Type B pancreatic cell (in vitro differentiated cells): Measurements from ENCODE around the gene RNASE8. TPM values are rescaled to one million over a fixed set of nuclear protein-coding genes. Genes with fewer than 3 reads are reported as not detected.
A peak's percentile ranks its signal among the peaks of the same experiment; 100 is the strongest.

ENCODE experiments used
- DNase-seq: peaks from one replicate; pipeline ENCODE4 v3.0.0; 2021; ENCODE audit warnings: mixed read lengths; ENCODE audit not compliant: unreplicated experiment; ENCODE audit errors: extremely low spot score
- H3K27ac Mint-ChIP-seq: 2 replicates; pipeline ENCODE4 v1.8.0; 2021; ENCODE audit warnings: mild to moderate bottlenecking, mixed read lengths
- H3K27me3 Mint-ChIP-seq: 2 replicates; pipeline ENCODE4 v1.8.0; 2021; ENCODE audit warnings: mixed read lengths
- H3K36me3 Mint-ChIP-seq: 2 replicates; pipeline ENCODE4 v1.8.0; 2021; ENCODE audit warnings: mixed read lengths
- H3K4me1 Mint-ChIP-seq: one replicate; pipeline ENCODE4 v1.8.0; 2021; ENCODE audit warnings: mixed read lengths; ENCODE audit not compliant: unreplicated experiment
- H3K4me3 Mint-ChIP-seq: 2 replicates; pipeline ENCODE4 v1.8.0; 2021; ENCODE audit warnings: mild to moderate bottlenecking, mixed read lengths
- H3K9me3 Mint-ChIP-seq: 2 replicates; pipeline ENCODE4 v1.8.0; 2021; ENCODE audit warnings: mixed read lengths
- CTCF ChIP-seq: fragments of 200-600 bp; sonication (generic); conservative IDR thresholded peaks from 2 replicates; pipeline ENCODE4 v1.5.0; 2021; ENCODE audit warnings: antibody characterized with exemption, mild to moderate bottlenecking
- total RNA-seq: library from RNA; stranded (reverse); gene quantifications from 2 replicates; pipeline ENCODE4 v1.2.1, GENCODE V29; 2021; ENCODE audit warnings: low replicate concordance

RNASE8 gene
- total RNA-seq, 1 donor from 2014 or later = not detected

- Mint-ChIP-seq H3K27me3 (peaks cover 8% of the 10 kb centered on the region), H3K4me3 (peak overlapping the region; percentile 91), H3K4me1 (peaks cover 25% of the 10 kb centered on the region), H3K9me3 (no peaks in the 10 kb centered on the region), H3K27ac (peak overlapping the region; percentile 56), H3K36me3 (peaks cover 8% of the 10 kb centered on the region)
- TF ChIP-seq CTCF = no peak
- DNase-seq = no peak
These were observed 32.0 kb upstream of the RNASE8 start for GRCh38 chr14:21025371-21026273.

GRCh38 chr14:21026274-21026987 is 31.2 kb upstream of the RNASE8 start:
- Mint-ChIP-seq H3K36me3 (peaks cover 4% of the 10 kb centered on the region), H3K27ac (peak overlapping the region; percentile 61), H3K4me3 (peak overlapping the region; percentile 91), H3K4me1 (peaks cover 21% of the 10 kb centered on the region), H3K9me3 (no peaks in the 10 kb centered on the region), H3K27me3 (peaks cover 8% of the 10 kb centered on the region)
- DNase-seq = no peak
- no peak for TF ChIP-seq CTCF

- TF ChIP-seq CTCF = no peak
- Mint-ChIP-seq H3K4me3 (peak overlapping the region; percentile 76), H3K36me3 (peaks cover 4% of the 10 kb centered on the region), H3K27ac (peak overlapping the region; percentile 61), H3K27me3 (peaks cover 8% of the 10 kb centered on the region), H3K4me1 (peaks cover 21% of the 10 kb centered on the region), H3K9me3 (no peaks in the 10 kb centered on the region)
- no peak for DNase-seq
These were observed 30.7 kb upstream of the RNASE8 start for GRCh38 chr14:21026988-21027315.

- H3K4me3 Mint-ChIP-seq = no peak within 1 kb of the TSS
- DNase-seq = no peak
- peaks cover 4% of the 10 kb centered on the region for H3K27me3 Mint-ChIP-seq
- no peak for TF ChIP-seq CTCF
- H3K4me1 Mint-ChIP-seq = peaks cover 10% of the 10 kb centered on the region
- H3K9me3 Mint-ChIP-seq = no peaks in the 10 kb centered on the region
- H3K36me3 Mint-ChIP-seq = no peaks in the 10 kb centered on the region
- no peak within 1 kb of the TSS for H3K27ac Mint-ChIP-seq
These were observed 27.7 kb upstream of the RNASE8 start, which contains the start of gene TPPP2 for GRCh38 chr14:21029917-21030316. TSS of gene TPPP2 (plus strand) at chr14:21030217. CDS start at chr14:21030582, 365 bp downstream.

GRCh38 chr14:21030531-21030930 is 27.1 kb upstream of the RNASE8 start:
- no peaks in the 10 kb centered on the region for H3K36me3 Mint-ChIP-seq
- no peak for TF ChIP-seq CTCF
- DNase-seq = no peak
- peaks cover 4% of the 10 kb centered on the region for H3K27me3 Mint-ChIP-seq
- H3K4me3 Mint-ChIP-seq = no peak overlapping the region
- no peaks in the 10 kb centered on the region for H3K9me3 Mint-ChIP-seq
- H3K4me1 Mint-ChIP-seq = peaks cover 10% of the 10 kb centered on the region
- H3K27ac Mint-ChIP-seq = no peak overlapping the region
